ENCODE results near the gene NPSR1.
"Not testable (repeated sequence)": the region's sequence is repeated elsewhere in the genome, so short reads cannot be mapped to it uniquely, and the experiment has no call there.

Gene NPSR1

GRCh38 chr7:34831436-34831835 lies 173.4 kb downstream of the NPSR1 start:
- no peak for DNase-seq (ENCODE audit: low read depth in 2 of 3, low spot score in 2 of 3)

DNA sequence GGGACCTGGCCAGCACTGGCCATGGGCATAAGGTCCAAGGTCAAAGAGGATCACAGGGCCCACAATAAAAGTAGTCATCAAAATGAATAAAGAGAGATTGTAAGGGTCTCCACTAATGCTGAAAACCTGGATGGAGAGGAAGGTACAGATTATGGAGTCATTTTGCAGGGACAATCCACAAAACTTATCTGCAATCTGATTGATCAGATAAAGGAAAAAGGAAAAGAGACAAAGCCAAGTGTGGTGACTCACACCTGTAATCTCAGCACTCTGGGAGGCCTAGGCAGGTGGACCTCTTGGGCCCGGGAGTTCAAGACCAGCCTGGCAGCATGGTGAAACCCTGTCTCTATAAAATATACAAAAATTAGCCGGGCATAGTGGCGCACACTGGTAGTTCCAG lies 174.0 kb downstream of the NPSR1 start:
- DNase-seq (ENCODE audit: low read depth in 2 of 3, low spot score in 2 of 3), result no peak

DNA sequence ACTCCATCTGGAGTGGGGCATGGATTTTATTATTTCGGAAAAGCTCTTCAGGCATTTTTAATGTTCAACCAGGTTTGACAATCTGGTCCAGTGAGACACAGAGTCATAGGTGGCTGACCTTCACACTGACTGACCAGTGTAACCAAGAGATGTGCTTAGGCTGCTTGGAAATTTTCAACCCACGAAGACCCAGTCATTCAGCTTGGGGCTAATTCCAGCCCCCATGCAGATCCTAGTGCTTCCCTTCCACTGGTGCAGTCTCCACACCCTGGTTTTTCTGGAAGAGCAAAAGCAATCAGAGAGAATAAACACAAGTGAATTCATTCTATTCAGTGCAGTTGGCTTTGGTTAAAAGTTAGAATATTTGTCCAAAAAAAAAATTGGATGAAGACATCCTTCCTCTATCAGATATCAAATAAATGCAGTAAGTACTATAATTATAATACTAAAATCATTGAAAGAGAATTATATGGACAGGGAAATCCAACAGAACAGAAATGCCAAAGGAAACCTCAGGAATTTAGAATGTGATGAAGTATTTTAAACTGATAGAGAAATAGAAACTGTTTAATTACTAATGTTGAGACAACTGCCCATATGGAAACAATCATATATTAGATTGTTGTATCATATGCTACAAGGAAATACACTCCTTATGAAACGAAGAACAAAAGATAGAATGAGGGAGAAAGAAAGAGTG lies 178.0 kb downstream of the NPSR1 start:
- no peak for DNase-seq (ENCODE audit: low read depth in 2 of 3, low spot score in 2 of 3)

GRCh38 chr7:34837316-34837715 lies 179.3 kb downstream of the NPSR1 start:
- DNase-seq (ENCODE audit: low read depth in 2 of 3, low spot score in 2 of 3), result no peak

GRCh38 chr7:34837801-34838201 lies 179.8 kb downstream of the NPSR1 start:
- no peak for DNase-seq (ENCODE audit: low read depth in 2 of 3, low spot score in 2 of 3)

- DNase-seq (ENCODE audit: low read depth in 2 of 3, low spot score in 2 of 3), result no peak
Measured at GRCh38 chr7:34838329-34838728, 180.3 kb downstream of the NPSR1 start.

DNA sequence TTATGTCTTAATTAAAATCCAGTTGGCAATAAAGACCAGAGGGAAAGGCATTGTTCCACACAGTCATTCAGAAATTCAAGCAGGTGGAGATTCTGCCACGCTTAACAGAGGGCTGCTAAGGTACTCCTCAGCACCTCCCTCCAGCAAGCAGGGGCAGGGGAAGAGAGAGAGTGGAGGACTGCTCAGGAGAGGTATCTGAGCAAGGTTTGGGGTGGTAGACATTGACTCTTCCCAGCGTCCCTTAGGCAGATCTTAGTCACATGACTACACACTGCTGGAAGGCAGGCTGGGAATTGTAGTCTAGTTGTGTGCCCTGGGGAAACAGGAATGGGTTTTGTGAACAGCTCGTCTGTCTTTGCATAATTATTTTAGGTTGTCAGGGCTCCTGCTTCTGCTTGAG lies 181.6 kb downstream of the NPSR1 start:
- no peak for DNase-seq (ENCODE audit: low read depth in 2 of 3, low spot score in 2 of 3)

GRCh38 chr7:34840176-34840785 lies 182.3 kb downstream of the NPSR1 start:
- DNase-seq (ENCODE audit: low read depth in 2 of 3, low spot score in 2 of 3), result no peak

DNA sequence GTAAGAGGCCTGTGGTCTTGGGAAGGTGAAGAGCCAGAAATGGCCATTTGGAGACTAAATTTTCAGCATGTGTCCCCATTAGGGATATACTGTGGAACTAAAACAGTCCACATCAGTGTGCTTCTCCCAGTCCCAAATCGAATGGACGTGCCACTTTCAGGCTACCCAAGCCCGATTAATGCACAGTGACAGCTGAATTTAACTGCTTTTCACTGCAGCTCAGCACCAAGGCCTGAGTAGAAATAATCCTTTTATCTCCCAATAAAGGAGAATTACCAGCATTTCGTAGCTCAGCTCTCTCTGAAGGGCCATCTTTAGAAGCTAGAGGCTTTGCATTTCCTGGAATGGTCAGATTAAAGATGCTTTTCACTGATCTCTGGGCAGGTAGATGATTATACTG lies 183.3 kb downstream of the NPSR1 start:
- DNase-seq (ENCODE audit: low read depth in 2 of 3, low spot score in 2 of 3), result no peak

DNA sequence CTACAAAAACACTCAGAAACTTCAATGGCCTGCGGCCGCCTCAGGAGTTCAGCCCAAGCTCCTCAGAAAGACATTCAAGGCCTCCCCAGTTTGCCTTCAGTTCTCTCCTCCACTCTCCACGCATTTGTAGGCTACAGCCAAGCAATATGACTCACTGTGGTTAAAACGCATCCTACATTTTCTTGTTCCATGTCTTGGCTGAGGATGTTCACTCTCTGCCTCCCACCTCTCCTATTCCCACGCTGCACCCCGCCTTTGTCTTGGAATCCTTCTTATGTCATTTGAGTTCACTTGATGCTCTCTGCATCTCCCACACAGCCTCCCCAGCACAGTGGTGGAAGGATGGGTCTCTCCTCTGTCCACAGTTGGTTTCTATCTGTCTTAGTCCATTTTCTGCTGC lies 184.8 kb downstream of the NPSR1 start:
- DNase-seq (ENCODE audit: low read depth in 2 of 3, low spot score in 2 of 3), result no peak

- DNase-seq (ENCODE audit: low read depth in 2 of 3, low spot score in 2 of 3), result no peak
Measured at GRCh38 chr7:34844406-34844805, 186.4 kb downstream of the NPSR1 start.

- no peak for DNase-seq (ENCODE audit: low read depth in 2 of 3, low spot score in 2 of 3)
Measured at GRCh38 chr7:34844936-34845665, 187.1 kb downstream of the NPSR1 start.

GRCh38 chr7:34845666-34846361 lies 187.8 kb downstream of the NPSR1 start:
- no peak for DNase-seq (ENCODE audit: low read depth in 2 of 3, low spot score in 2 of 3)

GRCh38 chr7:34846976-34847375 lies 189.0 kb downstream of the NPSR1 start:
- no peak for DNase-seq (ENCODE audit: low read depth in 2 of 3, low spot score in 2 of 3)

DNA sequence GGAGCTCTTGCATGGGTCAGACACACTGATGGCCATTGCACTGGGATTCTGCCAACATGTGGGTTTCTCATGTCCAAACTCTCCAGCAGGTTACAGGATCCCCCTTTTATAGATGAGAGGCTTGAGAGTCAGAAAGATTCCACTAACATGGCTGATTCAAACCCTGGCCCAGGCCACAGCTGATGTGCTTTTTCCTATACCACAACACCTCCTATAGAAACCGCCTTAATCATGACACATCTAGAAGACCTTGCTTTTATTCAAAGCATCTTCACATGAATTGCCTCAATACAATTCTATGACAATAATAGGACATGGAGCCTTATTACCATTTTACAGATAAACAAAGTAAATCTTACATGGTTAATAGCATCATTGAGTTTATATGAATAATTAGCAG lies 190.7 kb downstream of the NPSR1 start:
- no peak for DNase-seq (ENCODE audit: low read depth in 2 of 3, low spot score in 2 of 3)

- DNase-seq (ENCODE audit: low read depth in 2 of 3, low spot score in 2 of 3), result no peak
Measured at GRCh38 chr7:34849163-34849960, 191.3 kb downstream of the NPSR1 start.

DNA sequence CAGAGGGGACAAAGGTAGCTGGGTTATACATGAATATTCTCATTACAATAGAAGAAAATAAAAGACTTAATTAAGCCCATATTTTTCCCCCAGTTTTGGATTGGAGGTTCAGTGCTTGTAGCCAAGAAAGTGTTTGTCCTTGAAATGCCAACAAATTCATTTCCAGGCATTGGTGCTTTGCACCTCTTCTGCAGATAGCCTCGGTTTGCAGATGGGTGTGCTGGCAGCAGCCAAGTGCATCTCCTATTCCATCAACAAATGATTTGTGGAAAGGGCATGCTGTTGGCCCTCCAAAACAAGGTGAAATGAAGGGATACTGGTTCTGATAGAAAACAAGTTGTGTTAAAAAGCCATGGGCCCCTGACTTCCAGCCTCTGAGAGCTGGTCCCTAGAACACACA lies 192.0 kb downstream of the NPSR1 start:
- DNase-seq (ENCODE audit: low read depth in 2 of 3, low spot score in 2 of 3), result no peak

DNA sequence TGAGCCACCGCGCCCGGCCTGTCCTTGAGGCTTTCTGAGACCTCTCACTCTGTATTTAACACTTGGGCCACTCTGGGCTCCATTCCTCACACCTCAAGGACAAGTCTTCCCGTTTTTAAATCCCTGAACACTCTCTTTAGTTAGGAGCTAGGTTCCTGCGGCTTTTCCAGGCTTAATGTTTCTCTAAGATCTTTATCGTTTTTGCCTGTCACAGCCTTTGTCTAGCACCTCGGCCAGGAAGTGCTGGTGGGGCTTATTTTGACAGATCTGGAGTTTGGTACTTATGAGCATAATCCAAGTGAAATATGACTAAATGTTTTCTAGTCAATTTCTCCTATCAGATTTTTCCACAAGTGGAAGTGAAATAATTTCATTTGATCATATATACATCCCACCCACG lies 192.7 kb downstream of the NPSR1 start:
- DNase-seq (ENCODE audit: low read depth in 2 of 3, low spot score in 2 of 3), result no peak

DNA sequence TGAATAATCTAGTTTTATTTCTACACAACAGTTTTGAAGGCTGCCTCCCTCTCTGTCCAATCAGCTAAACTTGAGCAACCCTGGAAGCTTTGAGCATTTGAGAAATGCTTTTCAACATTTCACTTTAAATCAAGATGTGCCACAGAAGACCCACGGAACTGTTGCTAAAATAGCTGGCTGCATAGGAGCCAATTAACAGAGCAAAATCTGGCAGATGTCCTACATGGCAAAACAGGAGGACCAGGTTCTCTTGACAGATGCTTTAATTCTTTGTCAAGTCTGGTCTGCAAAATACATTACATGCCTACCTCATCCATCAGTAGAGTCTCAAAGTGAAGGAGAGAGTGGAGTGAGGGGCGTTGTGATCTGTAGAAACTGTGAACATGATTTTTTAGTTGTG lies 193.4 kb downstream of the NPSR1 start:
- DNase-seq (ENCODE audit: low read depth in 2 of 3, low spot score in 2 of 3), result no peak

GRCh38 chr7:34858444-34858843 lies 200.4 kb downstream of the NPSR1 start:
- DNase-seq (ENCODE audit: low read depth in 2 of 3, low spot score in 2 of 3), result not testable (repeated sequence)

DNA sequence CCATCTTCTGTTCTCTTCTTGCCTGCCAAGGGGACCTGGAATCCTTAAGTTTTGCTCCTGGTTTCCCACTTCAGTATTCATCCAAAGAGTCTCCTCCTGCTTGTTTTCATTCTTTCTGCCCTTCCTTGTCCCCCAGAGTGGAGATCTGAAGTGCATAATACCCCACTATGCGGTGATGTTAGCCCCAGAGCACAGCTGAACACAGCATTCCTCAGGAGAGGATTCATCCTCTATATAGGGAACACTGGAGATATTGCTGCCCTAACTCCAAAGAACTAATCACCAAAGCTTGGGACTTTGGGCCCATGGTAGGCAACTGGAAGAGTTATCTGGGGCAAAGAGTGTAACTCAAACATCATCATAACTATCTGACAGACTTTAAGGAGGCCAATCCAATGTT lies 201.3 kb downstream of the NPSR1 start:
- not testable (repeated sequence) for DNase-seq (ENCODE audit: low read depth in 2 of 3, low spot score in 2 of 3)

Data from activated CD8-positive, alpha-beta memory T cell treated with anti-CD3 and anti-CD28 coated beads for 48 hours (primary cell).